ENCODE data around the gene MAPKAP1.

DNA sequence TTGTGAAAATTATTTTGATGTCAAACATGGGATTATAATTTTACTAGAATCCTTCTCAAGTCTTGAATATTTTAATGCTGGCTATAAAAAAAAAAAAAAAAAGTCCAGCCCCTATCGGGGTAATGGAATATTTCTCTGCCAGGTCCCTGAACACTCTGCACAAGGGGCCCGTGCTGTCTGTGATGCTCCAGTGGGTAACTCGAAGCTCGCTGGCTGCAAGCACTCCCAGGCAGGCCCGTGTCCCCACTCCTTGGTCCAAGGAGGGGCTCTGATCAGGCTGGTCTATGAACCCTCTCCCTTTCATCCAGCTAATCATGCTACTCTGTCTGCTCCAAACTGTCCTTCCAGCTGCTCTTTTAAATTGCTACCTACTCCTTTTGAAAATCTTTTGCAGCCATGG is 264.6 kb downstream of the MAPKAP1 start:
- no peak for TF ChIP-seq YY1 (IDR thresholded peaks at IDR 0.05; ENCODE audit: insufficient read depth, insufficient read length)
- no peak for TF ChIP-seq ZNF274 (IDR thresholded peaks at IDR 0.05; ENCODE audit: low read depth, low read length)
- TF ChIP-seq SUZ12 (IDR thresholded peaks at IDR 0.05; ENCODE audit: extremely low read depth, insufficient read depth, insufficient read length), result no peak
